K562 (cell line): ENCODE data around the gene STX1B. TPM values are rescaled to one million over a fixed set of nuclear protein-coding genes. Genes with fewer than 3 reads are reported as not detected.

Experiments
- ATAC-seq: fragments of 200-7000 bp; cut with Tn5 transposase; 3 replicates; pipeline ENCODE4 v1.9.1; 2020; ENCODE audit warnings: moderate library complexity
- BruUV-seq: library from RNA; stranded (reverse); fragments of 400-500 nt; replicated peaks from 2 replicates; lab custom pipeline; 2021; lab: Mats Ljungman, UMichigan
- CTCF ChIA-PET: fragments of 300-600 bp; formaldehyde crosslinking; extraction: SDS; loops from one replicate; lab custom pipeline; 2021; ENCODE audit warnings: low intra/inter-chr PET ratio; lab: Yijun Ruan, JAX
- POLR2A ChIA-PET: fragments of 300-600, 350-650 bp; sonication (Branson Sonifier 250); formaldehyde crosslinking; extraction: SDS; loops from one replicate; lab custom pipeline; 2021; ENCODE audit warnings: antibody characterized with exemption, inconsistent platforms; lab: Yijun Ruan, JAX
- DNase-seq, 4 experiments: peaks; one replicate each; pipeline versions ENCODE4 v3.0.0 to v3.0.0-alpha.2; 2011 to 2018; ENCODE audit warnings: low spot score in 3 of 4, mixed read lengths in 3 of 4; ENCODE audit errors: extremely low read depth in 1 of 4
- FAIRE-seq: peaks from 2 replicates; lab custom pipeline; 2011; peaks lifted over from hg19 to GRCh38; lab: Jason Lieb, UNC
- H2AFZ ChIP-seq: 2 replicates; pipeline ENCODE4 v1.6.0; 2011; ENCODE audit warnings: low read depth, low read length, control low read depth, inconsistent platforms
- H3K27ac ChIP-seq: fragments of 200-600 bp; 3 replicates; pipeline ENCODE4 v1.8.0; 2011; ENCODE audit warnings: low read depth, mild to moderate bottlenecking, control low read depth, inconsistent platforms, low read length, moderate library complexity, mixed read lengths; ENCODE audit errors: extremely low read depth
- H3K27me3 ChIP-seq, 2 experiments: fragments of 300-600 bp in 1 of 2; 2 replicates in 1 of 2; 3 replicates in 1 of 2; pipeline versions ENCODE4 v1.6.0 to v1.8.0; 2011; ENCODE audit warnings: inconsistent platforms in 2 of 2, low read length in 2 of 2, mild to moderate bottlenecking in 1 of 2, mixed read lengths in 1 of 2, moderate library complexity in 1 of 2; ENCODE audit not compliant: control insufficient read depth in 2 of 2, insufficient read depth in 2 of 2
- H3K36me3 ChIP-seq: fragments of 300-600 bp; 3 replicates; pipeline ENCODE4 v1.8.0; 2011; ENCODE audit warnings: mild to moderate bottlenecking, low read length, inconsistent platforms; ENCODE audit not compliant: control insufficient read depth, insufficient read depth
- H3K4me1 ChIP-seq, 2 experiments: fragments of 200-600 bp in 1 of 2; replicated peaks in 1 of 2; 2 replicates in 1 of 2; 3 replicates in 1 of 2; pipeline versions ENCODE4 v1.5.1 to v1.8.0; 2011; ENCODE audit warnings: inconsistent platforms in 2 of 2, low read length in 2 of 2, mild to moderate bottlenecking in 1 of 2, mixed read lengths in 1 of 2, moderate library complexity in 1 of 2; ENCODE audit not compliant: control insufficient read depth in 2 of 2, insufficient read depth in 2 of 2
- H3K4me2 ChIP-seq: 2 replicates; pipeline ENCODE4 v1.6.1; 2011; ENCODE audit warnings: low read length, control low read depth, inconsistent platforms, mixed read lengths; ENCODE audit not compliant: insufficient read depth
- H3K4me3 ChIP-seq: fragments of 200-600 bp; sonication (generic), shearing (Covaris generic); 2 replicates; pipeline ENCODE4 v1.5.1; 2016; ENCODE audit warnings: control low read depth, inconsistent platforms
- H3K79me2 ChIP-seq: fragments of 200-600 bp; 3 replicates; pipeline ENCODE4 v1.8.0; 2011; ENCODE audit warnings: low read length, inconsistent platforms; ENCODE audit not compliant: control insufficient read depth, insufficient read depth
- H3K9ac ChIP-seq, 2 experiments: 2 replicates each; pipeline versions ENCODE4 v1.6.0 to v1.6.1; 2011; ENCODE audit warnings: low read depth in 2 of 2, low read length in 2 of 2, control low read depth in 1 of 2, inconsistent platforms in 1 of 2, mild to moderate bottlenecking in 1 of 2, mixed read lengths in 1 of 2; ENCODE audit not compliant: insufficient read depth in 1 of 2
- H3K9me1 ChIP-seq: one replicate; pipeline ENCODE4 v1.6.0; 2011; ENCODE audit warnings: inconsistent platforms, mild to moderate bottlenecking, low read length, moderate library complexity; ENCODE audit not compliant: control insufficient read depth, insufficient read depth
- H3K9me3 ChIP-seq: replicated peaks from 2 replicates; pipeline ENCODE4 v1.5.1; 2011; ENCODE audit warnings: low read depth, low read length, inconsistent platforms; ENCODE audit not compliant: control insufficient read depth, insufficient read depth
- H4K20me1 ChIP-seq: replicated peaks from 2 replicates; pipeline ENCODE4 v1.6.1; 2011; ENCODE audit warnings: low read length, inconsistent platforms, mixed read lengths; ENCODE audit not compliant: control insufficient read depth, insufficient read depth
- FOSL1 ChIP-seq: fragments of 200-800 bp; sonication (Bioruptor generic); conservative IDR thresholded peaks from 2 replicates; pipeline ENCODE4 v1.6.1; 2016; ENCODE audit warnings: missing genetic modification characterization, missing compliant biosample characterization
- MTF1 ChIP-seq: fragments of 250-450 bp; sonication (Bioruptor Pico); IDR thresholded peaks from 2 replicates; pipeline ENCODE4 v1.9.0; 2021; ENCODE audit warnings: moderate library complexity, mild to moderate bottlenecking, inconsistent platforms, borderline replicate concordance
- NEUROD1 ChIP-seq: fragments of 150-350 bp; IDR thresholded peaks from 2 replicates; pipeline ENCODE4 v1.6.1; 2014; ENCODE audit warnings: borderline replicate concordance, low read length, low read depth; ENCODE audit not compliant: partially characterized antibody
- WGBS: fragments of 100-300 bp; shearing (Covaris generic); methylation state at CpG from one replicate; pipeline ENCODE4 v1.1.6; 2016; ENCODE audit warnings: low coverage, mixed read lengths; ENCODE audit not compliant: insufficient coverage; ENCODE audit errors: missing lambda C conversion rate; 5-methylcytosine and 5-hydroxymethylcytosine counted together
- in situ Hi-C: fragments of 300-500 bp; cut with MboI; formaldehyde crosslinking; loops from 4 replicates; pipeline ENCODE4 v1.15.0; 2018; ENCODE audit warnings: inconsistent platforms, mixed read lengths
- intact Hi-C: fragments of 100-400 bp; cut with micrococcal nuclease; formaldehyde crosslinking; loops from 2 replicates; pipeline ENCODE4 v1.14.2; 2022
- polyA plus RNA-seq, 8 experiments: library from polyadenylated mRNA; depleted of rRNA in 4 of 8; stranded (reverse) in 5 of 8; unstranded in 3 of 8; fragments of >200 nt; fragmentation: Nextera tagmentation in 2 of 8; fragmentation: Illumina TruSeq in 1 of 8; extraction: Ambion mirVana in 2 of 8; extraction: Trizol in 1 of 8; gene quantifications; 2 replicates each; pipeline versions ENCODE4 v1.2.1 to v1.2.3, GENCODE V29; 2011 to 2014; ENCODE audit warnings: inconsistent platforms in 1 of 8, missing spikeins in 1 of 8
- total RNA-seq, 7 experiments: library from RNA; depleted of rRNA in 6 of 7; stranded (reverse); fragments of >200 nt in 6 of 7; fragmentation: Illumina TruSeq in 2 of 7; extraction: Trizol in 2 of 7; gene quantifications; 2 replicates each; pipeline versions ENCODE4 v1.2.1 to v1.2.3, GENCODE V29; 2011 to 2021; ENCODE audit warnings: low replicate concordance in 1 of 7

STX1B gene
- total and polyA plus RNA-seq, 9 of the 15 experiments (the other 6 are each of a cell fraction or from before 2014, with no cell fraction given): 0.07 to 2.5 (median 0.86) TPM

DNA sequence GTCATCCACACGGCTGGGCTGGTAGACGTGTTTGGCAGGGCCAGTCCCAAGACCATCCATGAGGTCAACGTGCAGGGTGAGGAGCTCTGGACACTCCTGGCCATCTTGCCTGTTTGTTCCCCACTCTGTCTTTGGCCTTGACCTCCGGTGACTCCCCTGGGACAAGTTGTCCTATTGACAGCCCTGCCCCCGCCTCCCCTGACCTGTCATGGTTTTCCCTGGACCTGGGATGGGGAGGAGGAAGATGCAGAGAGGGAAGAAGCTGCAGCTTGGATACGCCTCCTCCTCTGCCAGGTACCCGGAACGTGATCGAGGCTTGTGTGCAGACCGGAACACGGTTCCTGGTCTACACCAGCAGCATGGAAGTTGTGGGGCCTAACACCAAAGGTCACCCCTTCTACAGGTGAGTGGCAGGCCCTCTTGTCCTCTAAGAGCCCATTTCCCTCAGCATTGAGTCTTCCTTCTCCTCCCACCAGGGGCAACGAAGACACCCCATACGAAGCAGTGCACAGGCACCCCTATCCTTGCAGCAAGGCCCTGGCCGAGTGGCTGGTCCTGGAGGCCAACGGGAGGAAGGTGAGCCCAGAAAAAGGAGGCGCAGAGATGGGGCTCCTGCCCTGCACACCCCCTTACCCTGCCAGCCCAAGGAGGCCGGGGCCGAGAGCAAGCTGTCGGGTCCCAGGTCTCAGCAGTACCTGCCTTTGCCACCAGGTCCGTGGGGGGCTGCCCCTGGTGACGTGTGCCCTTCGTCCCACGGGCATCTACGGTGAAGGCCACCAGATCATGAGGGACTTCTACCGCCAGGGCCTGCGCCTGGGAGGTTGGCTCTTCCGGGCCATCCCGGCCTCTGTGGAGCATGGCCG, 24.1 kb downstream of the STX1B start:
- BruUV-seq: no TSS peak
- Histone ChIP-seq H3K9me1 (peaks cover 2% of the 10 kb centered on the region), H3K27me3 (no peaks in the 10 kb centered on the region), H3K27ac (peak overlapping the region; percentile 11; the same call in 1 of the 3 replicates), H3K79me2 (peaks cover 15% of the 10 kb centered on the region), H3K4me3 (0 out of 2 replicates have a peak overlapping the region, but pooled peaks have one; percentile 44), H3K4me1 (peaks cover 7 to 68% of the 10 kb centered on the region in 2 experiments; a peak in 4 of 5 replicates), H3K9ac (peak overlapping the region; percentile 61 to 94), H3K4me2 (peak overlapping the region; percentile 80), H3K36me3 (peaks cover 51% of the 10 kb centered on the region; the same call in 2 of the 3 replicates), H4K20me1 (no peaks in the 10 kb centered on the region; the same call in none of the 2 replicates), H3K9me3 (no peaks in the 10 kb centered on the region), H2AFZ (peak overlapping the region; percentile 89; the same call in 1 of the 2 replicates)
- FAIRE-seq: no peak
- ChIA-PET POLR2A (interaction anchor here (0.6 to 5.7 kb wide), 9 partner anchors 11 to 880 kb away, joined by 3 to 32 read pairs (median 3); partner anchors contain the start of genes FUS, PHKG2 and SETD1A), CTCF (interaction anchor here (0.6 to 2.1 kb wide), 4 partner anchors 56 to 882 kb away, joined by 3 to 15 read pairs (median 10); no protein-coding TSS in a partner anchor)
- in situ Hi-C loops: loop anchor here (10.0 to 25.0 kb wide), 2 partner anchors 308 to 451 kb away; partner anchors contain the start of genes COX6A2 and ZNF843
- TF ChIP-seq NEUROD1 (no peak), MTF1 (CRISPR knock-in tag) (no peak), FOSL1 (0 out of 2 replicates have a peak, but pooled peaks have one; percentile 4)
- ATAC-seq: no peak
- no peak for DNase-seq
- intact Hi-C loops: loop anchor here (10.0 kb wide), 2 partner anchors 158 to 308 kb away; no protein-coding TSS in a partner anchor
- WGBS: 84% methylated on average over 24 of the region's 29 CpGs
